ENCODE data around the gene RNF34.

DNA sequence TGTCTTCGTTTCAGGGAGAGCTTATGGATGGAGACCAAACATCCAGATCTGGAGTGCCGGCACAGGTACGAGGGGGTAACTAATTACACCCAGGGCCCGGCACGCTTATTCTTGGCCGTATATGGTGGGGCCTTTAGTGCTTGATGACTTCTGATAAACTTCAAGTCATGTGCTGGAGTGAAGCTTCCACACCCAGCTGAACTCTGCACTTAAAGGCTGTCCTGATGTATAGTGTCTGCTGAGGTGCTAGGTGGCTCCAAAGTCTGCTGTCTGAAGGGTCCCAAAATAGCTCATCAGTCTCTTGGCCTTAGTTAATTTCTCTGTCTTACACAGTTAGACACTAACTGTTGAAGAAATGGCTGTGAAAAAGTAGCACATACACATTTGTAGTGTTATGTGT lies 17.9 kb downstream of the RNF34 start:
- TF ChIP-seq, protein P1, sequence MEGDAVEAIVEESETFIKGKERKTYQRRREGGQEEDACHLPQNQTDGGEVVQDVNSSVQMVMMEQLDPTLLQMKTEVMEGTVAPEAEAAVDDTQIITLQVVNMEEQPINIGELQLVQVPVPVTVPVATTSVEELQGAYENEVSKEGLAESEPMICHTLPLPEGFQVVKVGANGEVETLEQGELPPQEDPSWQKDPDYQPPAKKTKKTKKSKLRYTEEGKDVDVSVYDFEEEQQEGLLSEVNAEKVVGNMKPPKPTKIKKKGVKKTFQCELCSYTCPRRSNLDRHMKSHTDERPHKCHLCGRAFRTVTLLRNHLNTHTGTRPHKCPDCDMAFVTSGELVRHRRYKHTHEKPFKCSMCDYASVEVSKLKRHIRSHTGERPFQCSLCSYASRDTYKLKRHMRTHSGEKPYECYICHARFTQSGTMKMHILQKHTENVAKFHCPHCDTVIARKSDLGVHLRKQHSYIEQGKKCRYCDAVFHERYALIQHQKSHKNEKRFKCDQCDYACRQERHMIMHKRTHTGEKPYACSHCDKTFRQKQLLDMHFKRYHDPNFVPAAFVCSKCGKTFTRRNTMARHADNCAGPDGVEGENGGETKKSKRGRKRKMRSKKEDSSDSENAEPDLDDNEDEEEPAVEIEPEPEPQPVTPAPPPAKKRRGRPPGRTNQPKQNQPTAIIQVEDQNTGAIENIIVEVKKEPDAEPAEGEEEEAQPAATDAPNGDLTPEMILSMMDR (IDR thresholded peaks at IDR 0.05) = no peak
- TF ChIP-seq POLR2A (IDR thresholded peaks at IDR 0.05) = no peak
